Effector memory CD4-positive, alpha-beta T cell (primary cell): ENCODE measurements around the gene MAEL.
A peak's percentile ranks its signal among the peaks of the same experiment; 100 is the strongest.

Experiments
- DNase-seq, 3 donors: peaks; one replicate each; pipeline ENCODE4 v3.0.0-alpha.2; 2020
- H3K27ac ChIP-seq: 2 replicates; pipeline ENCODE4 v1.7.0; 2013; ENCODE audit warnings: mild to moderate bottlenecking, low read length, moderate library complexity; ENCODE audit not compliant: insufficient read depth, poor library complexity, severe bottlenecking
- H3K27me3 ChIP-seq: replicated peaks from 2 replicates; pipeline ENCODE4 v1.7.0; 2013; ENCODE audit warnings: mild to moderate bottlenecking, low read length; ENCODE audit not compliant: insufficient read depth, control insufficient read depth, poor library complexity, severe bottlenecking
- H3K36me3 ChIP-seq: 2 replicates; pipeline ENCODE4 v1.7.0; 2013; ENCODE audit warnings: mild to moderate bottlenecking, low read length, moderate library complexity; ENCODE audit not compliant: control insufficient read depth, insufficient read depth
- H3K4me1 ChIP-seq: 2 replicates; pipeline ENCODE4 v1.7.0; 2013; ENCODE audit warnings: low read length, mild to moderate bottlenecking; ENCODE audit not compliant: control insufficient read depth, insufficient read depth, poor library complexity, severe bottlenecking
- H3K4me3 ChIP-seq: 2 replicates; pipeline ENCODE4 v1.7.0; 2013; ENCODE audit warnings: low read length, low read depth, mild to moderate bottlenecking; ENCODE audit not compliant: insufficient read depth, poor library complexity, severe bottlenecking
- H3K9me3 ChIP-seq: 2 replicates; pipeline ENCODE4 v1.7.0; 2013; ENCODE audit warnings: mild to moderate bottlenecking, low read length, moderate library complexity; ENCODE audit not compliant: control insufficient read depth

MAEL gene

GRCh38 chr1:166956057-166956850 lies 32.8 kb upstream of the MAEL start:
- no peak overlapping the region for H3K4me3 ChIP-seq
- H3K9me3 ChIP-seq, result no peaks in the 10 kb centered on the region
- DNase-seq, result no peak
- no peaks in the 10 kb centered on the region for H3K36me3 ChIP-seq
- no peaks in the 10 kb centered on the region for H3K4me1 ChIP-seq
- no peaks in the 10 kb centered on the region for H3K27me3 ChIP-seq
- H3K27ac ChIP-seq, result no peak overlapping the region

GRCh38 chr1:166956872-166957271 lies 32.2 kb upstream of the MAEL start:
- no peaks in the 10 kb centered on the region for H3K9me3 ChIP-seq
- H3K4me1 ChIP-seq, result no peaks in the 10 kb centered on the region
- no peaks in the 10 kb centered on the region for H3K36me3 ChIP-seq
- no peak overlapping the region for H3K27ac ChIP-seq
- H3K27me3 ChIP-seq, result no peaks in the 10 kb centered on the region
- no peak overlapping the region for H3K4me3 ChIP-seq
- DNase-seq, result no peak

GRCh38 chr1:166960858-166961474 lies 28.1 kb upstream of the MAEL start:
- no peak overlapping the region for H3K27ac ChIP-seq
- DNase-seq, result no peak
- H3K27me3 ChIP-seq, result no peaks in the 10 kb centered on the region
- H3K4me1 ChIP-seq, result no peaks in the 10 kb centered on the region
- no peaks in the 10 kb centered on the region for H3K9me3 ChIP-seq
- H3K4me3 ChIP-seq, result no peak overlapping the region
- no peaks in the 10 kb centered on the region for H3K36me3 ChIP-seq

- Histone ChIP-seq H3K9me3 (no peaks in the 10 kb centered on the region), H3K4me3 (no peak overlapping the region), H3K27me3 (peaks cover 2% of the 10 kb centered on the region), H3K27ac (no peak overlapping the region), H3K36me3 (no peaks in the 10 kb centered on the region), H3K4me1 (no peaks in the 10 kb centered on the region)
- DNase-seq, result no peak
These were observed 19.9 kb upstream of the MAEL start for GRCh38 chr1:166969074-166969677.

GRCh38 chr1:166971252-166971651 lies 17.8 kb upstream of the MAEL start:
- H3K27me3 ChIP-seq, result peaks cover 2% of the 10 kb centered on the region
- DNase-seq, result no peak
- peaks cover 5% of the 10 kb centered on the region for H3K4me1 ChIP-seq
- H3K4me3 ChIP-seq, result no peak overlapping the region
- H3K9me3 ChIP-seq, result no peaks in the 10 kb centered on the region
- H3K36me3 ChIP-seq, result no peaks in the 10 kb centered on the region
- no peak overlapping the region for H3K27ac ChIP-seq

- Histone ChIP-seq H3K9me3 (no peaks in the 10 kb centered on the region), H3K4me3 (no peak overlapping the region), H3K27me3 (peaks cover 2% of the 10 kb centered on the region), H3K27ac (no peak overlapping the region), H3K36me3 (no peaks in the 10 kb centered on the region), H3K4me1 (peaks cover 5% of the 10 kb centered on the region)
- DNase-seq, result no peak
These were observed 16.9 kb upstream of the MAEL start for GRCh38 chr1:166972193-166972592.

- peaks cover 2% of the 10 kb centered on the region for H3K27me3 ChIP-seq
- no peaks in the 10 kb centered on the region for H3K9me3 ChIP-seq
These were observed 16.3 kb upstream of the MAEL start for GRCh38 chr1:166972826-166973225.

GRCh38 chr1:166974647-166975345 lies 14.3 kb upstream of the MAEL start:
- peaks cover 2% of the 10 kb centered on the region for H3K27me3 ChIP-seq
- peak overlapping the region; percentile 53 for H3K4me3 ChIP-seq
- no peaks in the 10 kb centered on the region for H3K36me3 ChIP-seq
- H3K27ac ChIP-seq, result no peak overlapping the region
- no peaks in the 10 kb centered on the region for H3K9me3 ChIP-seq
- no peak for DNase-seq
- H3K4me1 ChIP-seq, result peaks cover 5% of the 10 kb centered on the region

More at GRCh38 chr1:166972826-166973225, 16.3 kb upstream of the MAEL start:
- Histone ChIP-seq H3K36me3 (no peaks in the 10 kb centered on the region), H3K4me3 (no peak overlapping the region), H3K27ac (no peak overlapping the region), H3K4me1 (peaks cover 5% of the 10 kb centered on the region)
- no peak for DNase-seq

GRCh38 chr1:166975361-166976129 lies 13.5 kb upstream of the MAEL start, which contains the start of gene ILDR2:
ILDR2 (minus strand) TSS chr1:166975540; CDS start chr1:166975268, 272 bp downstream.
- H3K27me3 ChIP-seq, result peaks cover 2% of the 10 kb centered on the region
- DNase-seq, result peak; percentile 8 to 24 (median 14)
- no peaks in the 10 kb centered on the region for H3K9me3 ChIP-seq
- H3K4me3 ChIP-seq, result peak within 1 kb of the TSS; percentile 75
- peaks cover 5% of the 10 kb centered on the region for H3K4me1 ChIP-seq
- H3K36me3 ChIP-seq, result no peaks in the 10 kb centered on the region
- H3K27ac ChIP-seq, result no peak within 1 kb of the TSS
